Heart right ventricle (tissue), 16 donors: ENCODE results near the gene HDAC10. TPM values are rescaled to one million over a fixed set of nuclear protein-coding genes. Genes with fewer than 3 reads are reported as not detected.

Experiments
- ATAC-seq, 8 donors: fragments of 200-7000 bp; cut with Tn5 transposase; one replicate each; pipeline ENCODE4 v1.9.1; 2020; ENCODE audit warnings: mild to moderate bottlenecking in 8 of 8, moderate library complexity in 8 of 8, moderate number of reproducible peaks in 1 of 8
- DNase-seq, 2 donors: peaks; one replicate each; pipeline ENCODE4 v3.0.0-alpha.2; 2020
- H3K27ac ChIP-seq, 10 donors: fragments of 200-600 bp; sonication (generic) in 2 of 10; one replicate each; pipeline versions ENCODE4 v1.5.0 to v1.8.0; 2020 to 2022; ENCODE audit warnings: mild to moderate bottlenecking in 3 of 10
- H3K27me3 ChIP-seq, 7 donors: fragments of 200-600 bp; one replicate each; pipeline ENCODE4 v1.8.0; 2021 to 2022; ENCODE audit warnings: mild to moderate bottlenecking in 2 of 7
- H3K36me3 ChIP-seq, 9 donors: fragments of 200-600 bp; sonication (generic) in 1 of 9; one replicate each; pipeline versions ENCODE4 v1.5.0 to v1.8.0; 2020 to 2022; ENCODE audit warnings: mild to moderate bottlenecking in 2 of 9
- H3K4me1 ChIP-seq, 9 donors: fragments of 200-600 bp; sonication (generic) in 1 of 9; one replicate each; pipeline versions ENCODE4 v1.5.0 to v1.8.0; 2020 to 2022; ENCODE audit warnings: mild to moderate bottlenecking in 4 of 9
- H3K4me3 ChIP-seq, 10 donors: fragments of 200-600 bp; sonication (generic) in 2 of 10; one replicate each; pipeline versions ENCODE4 v1.5.0 to v1.8.0; 2020 to 2022; ENCODE audit warnings: mild to moderate bottlenecking in 7 of 10, moderate library complexity in 2 of 10
- H3K9me3 ChIP-seq, 11 donors: fragments of 200-600 bp in 10 of 11; sonication (generic) in 2 of 11; one replicate each; pipeline versions ENCODE4 v1.5.0 to v1.8.0; 2013 to 2022; ENCODE audit warnings: mild to moderate bottlenecking in 2 of 11, control low read depth in 1 of 11, moderate library complexity in 1 of 11
- WGBS, 2 donors: extraction: QIAGEN DNeasy Blood & Tissue Kit; methylation state at CpG; one replicate each; pipeline ENCODE4 v1.1.7; 2013; ENCODE audit warnings: inconsistent platforms in 1 of 2; 5-methylcytosine and 5-hydroxymethylcytosine counted together
- intact Hi-C, 10 donors: fragments of 100-400 bp; cut with DNase I; formaldehyde crosslinking; loops; one replicate each; pipeline versions ENCODE4 v1.11.1 to v1.14.2; 2022
- polyA plus RNA-seq, 2 donors: library from polyadenylated mRNA; stranded (reverse); fragments of 200-250 nt; gene quantifications; one replicate each; pipeline ENCODE4 v1.2.3, GENCODE V29; 2013
- total RNA-seq, 10 donors: library from RNA; stranded (reverse); fragmentation: NEBNext Ultra II Directional in 3 of 10; extraction: Animal tissue kit (Norgen Biotek cat#: 25700) in 3 of 10; gene quantifications; one replicate each; pipeline versions ENCODE4 v1.2.1 to v1.2.4, GENCODE V29; 2021 to 2023
- TF ChIP-seq, protein P1 (sequence below), 9 donors: fragments of 200-600 bp; sonication (generic) in 2 of 9; IDR thresholded peaks; one replicate each; pipeline versions ENCODE4 v1.5.0 to v1.8.0; 2021 to 2022; ENCODE audit warnings: antibody characterized with exemption in 9 of 9, mild to moderate bottlenecking in 5 of 9, moderate library complexity in 1 of 9
- donor health status: Arrhythmogenic right ventricular cardiomyopathy.
- donor health status: ischemic (EF 13 %, LVEDD 7.1; RV severe dilation, severe dysfunction).
- donor health status: healthy with polysubstance abuse.
- donor health status: DM: no; HTN: yes; CAD: no.
- donor health status: DM: no; HTN: no; CAD: no.
- donor health status: ischemic (EF 25% LVEDD 6.9; RV normal size, moderate dysfunction).
- donor health status: ischemic (EF 25% LVEDD 5.7; RV mildly dilated, moderate dysfunction).
- donor health status: healthy.
- donor health status: DM: yes; HTN: yes; CAD: no.
- donor health status: Ischemic cardiomyopathy.
- donor health status: ischemic (EF 35%, LVEDD 5.7; RV mildly dilated, moderate dysfunction).
- donor health status: nonischemic (EF 11% LVEDD 7.7; RV severe dilation, severe dysfunction).
- donor health status: DM: yes; HTN: yes; CAD: no.
- donor health status: PGD.
- donor health status: ischemic (EF 29% LVEDD 5.4; RV normal size, mild dysfunction).
- donor health status: nonischemic (EF 23%, LVEDD 6.1; RV moderate dilation, normal function).

HDAC10 gene
- total and polyA plus RNA-seq, 12 donors, result 7.1 to 20.3 (median 10.3) TPM

DNA sequence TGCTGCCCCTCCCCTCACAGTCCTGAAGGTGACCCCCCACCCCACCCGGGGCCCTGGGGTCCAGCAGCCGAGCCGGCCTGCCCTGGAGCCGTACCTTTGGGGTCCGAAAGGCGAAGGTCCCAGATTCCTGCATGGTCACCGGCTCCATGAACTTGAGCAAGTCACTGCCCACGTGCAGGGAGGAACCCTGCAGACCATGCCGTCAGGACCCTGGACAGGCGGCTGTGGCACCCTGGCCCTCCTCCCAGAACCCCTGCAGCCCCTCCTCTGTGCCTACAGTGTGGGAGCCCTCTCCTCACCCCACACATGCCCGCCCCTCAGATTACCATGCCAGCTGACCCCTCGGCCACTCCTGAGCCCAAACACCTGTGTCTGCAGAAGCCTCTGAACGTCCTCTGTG, 33.4 kb upstream of the HDAC10 start:
- H3K4me1 ChIP-seq, result peaks cover 0 to 15% (median 0%) of the 10 kb centered on the region in 9 donors
- no peak overlapping the region for H3K27ac ChIP-seq
- TF ChIP-seq, protein P1, sequence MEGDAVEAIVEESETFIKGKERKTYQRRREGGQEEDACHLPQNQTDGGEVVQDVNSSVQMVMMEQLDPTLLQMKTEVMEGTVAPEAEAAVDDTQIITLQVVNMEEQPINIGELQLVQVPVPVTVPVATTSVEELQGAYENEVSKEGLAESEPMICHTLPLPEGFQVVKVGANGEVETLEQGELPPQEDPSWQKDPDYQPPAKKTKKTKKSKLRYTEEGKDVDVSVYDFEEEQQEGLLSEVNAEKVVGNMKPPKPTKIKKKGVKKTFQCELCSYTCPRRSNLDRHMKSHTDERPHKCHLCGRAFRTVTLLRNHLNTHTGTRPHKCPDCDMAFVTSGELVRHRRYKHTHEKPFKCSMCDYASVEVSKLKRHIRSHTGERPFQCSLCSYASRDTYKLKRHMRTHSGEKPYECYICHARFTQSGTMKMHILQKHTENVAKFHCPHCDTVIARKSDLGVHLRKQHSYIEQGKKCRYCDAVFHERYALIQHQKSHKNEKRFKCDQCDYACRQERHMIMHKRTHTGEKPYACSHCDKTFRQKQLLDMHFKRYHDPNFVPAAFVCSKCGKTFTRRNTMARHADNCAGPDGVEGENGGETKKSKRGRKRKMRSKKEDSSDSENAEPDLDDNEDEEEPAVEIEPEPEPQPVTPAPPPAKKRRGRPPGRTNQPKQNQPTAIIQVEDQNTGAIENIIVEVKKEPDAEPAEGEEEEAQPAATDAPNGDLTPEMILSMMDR (IDR thresholded peaks at IDR 0.05), result no peak
- DNase-seq, result no peak
- H3K27me3 ChIP-seq, result no peaks in the 10 kb centered on the region
- H3K4me3 ChIP-seq, result no peak overlapping the region
- ATAC-seq, result no peak
- 87 to 91% methylated on average over 13 of the region's 13 CpGs for WGBS, 2 donors
- peaks cover 7 to 95% (median 77%) of the 10 kb centered on the region in 9 donors for H3K36me3 ChIP-seq
- intact Hi-C loops, result no loop called here
- no peaks in the 10 kb centered on the region for H3K9me3 ChIP-seq

DNA sequence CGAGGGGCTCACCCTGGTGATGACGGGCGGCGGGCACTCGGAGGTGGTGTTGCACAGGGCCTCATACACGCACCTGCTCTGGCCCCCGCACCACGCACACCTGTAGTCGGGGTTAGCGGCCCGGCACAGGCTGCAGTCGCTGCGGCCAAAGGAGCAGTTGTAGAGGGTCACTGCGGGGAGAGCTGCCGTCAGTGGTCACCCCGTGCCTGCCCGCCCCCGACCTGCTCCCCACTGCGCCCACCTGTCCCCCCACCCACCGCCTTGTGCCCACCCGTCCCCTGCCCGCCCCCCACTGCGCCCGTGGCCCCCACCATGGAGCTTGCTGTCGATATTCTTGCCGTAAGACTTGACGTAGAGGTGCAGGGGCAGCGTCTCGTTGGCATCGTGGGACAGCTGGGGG, 32.8 kb upstream of the HDAC10 start:
- Histone ChIP-seq H3K27me3 (no peaks in the 10 kb centered on the region), H3K4me3 (no peak overlapping the region), H3K9me3 (no peaks in the 10 kb centered on the region), H3K36me3 (peaks cover 7 to 95% (median 77%) of the 10 kb centered on the region in 9 donors), H3K4me1 (peaks cover 0 to 15% (median 0%) of the 10 kb centered on the region in 9 donors), H3K27ac (no peak overlapping the region)
- TF ChIP-seq, protein P1 (IDR thresholded peaks at IDR 0.05), result no peak
- intact Hi-C loops, result no loop called here
- no peak for DNase-seq
- no peak for ATAC-seq
- WGBS, 2 donors, result 94 to 95% methylated on average over 30 of the region's 30 CpGs

DNA sequence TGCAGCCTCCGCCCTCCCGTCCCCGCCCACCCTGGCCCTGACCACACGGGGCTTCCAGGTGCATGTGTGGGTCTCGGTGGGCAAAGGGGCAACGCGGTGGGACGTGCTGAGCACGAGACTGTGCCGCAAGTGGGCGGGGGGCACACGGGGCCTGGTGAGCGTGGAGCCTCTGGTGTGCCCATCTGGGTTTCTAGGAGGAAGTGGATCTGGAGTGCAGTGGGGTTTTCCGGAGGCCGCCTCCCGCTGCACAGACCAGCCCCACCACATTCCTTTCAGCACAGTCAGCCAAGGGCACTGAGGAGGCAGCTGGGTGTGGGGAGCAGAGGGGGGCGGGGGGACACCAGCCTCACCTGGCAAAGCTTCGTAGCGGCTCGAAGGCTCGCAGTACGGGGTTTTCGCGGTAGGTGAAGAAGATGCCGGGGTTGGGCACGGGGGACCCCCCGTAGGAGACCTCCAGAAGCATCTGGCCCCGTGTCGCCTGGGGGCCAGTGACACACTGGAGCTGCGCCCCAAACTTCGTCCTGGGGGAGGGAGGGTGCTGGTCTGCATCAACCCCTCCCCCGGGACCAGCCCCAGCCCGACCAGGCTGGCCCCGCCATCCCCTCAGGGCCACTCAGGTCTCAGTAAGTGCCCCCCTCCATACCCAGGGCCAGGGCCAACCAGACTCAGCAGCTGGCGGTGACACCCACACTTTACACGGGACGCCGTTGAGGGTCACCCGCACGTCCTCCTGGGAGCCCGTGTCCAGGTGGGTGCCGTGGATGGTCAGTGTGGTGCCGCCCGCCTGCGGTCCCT, 31.5 kb upstream of the HDAC10 start:
- 78 to 85% methylated on average over 43 to 45 of the region's 45 CpGs for WGBS, 2 donors
- Histone ChIP-seq H3K4me3 (no peak overlapping the region), H3K27me3 (no peaks in the 10 kb centered on the region), H3K36me3 (peaks cover 7 to 95% (median 73%) of the 10 kb centered on the region in 9 donors), H3K4me1 (peaks cover 0 to 15% (median 0%) of the 10 kb centered on the region in 9 donors), H3K9me3 (no peaks in the 10 kb centered on the region), H3K27ac (peak overlapping the region in 2 of 10 donors; percentile 39 to 41)
- intact Hi-C loops, result no loop called here
- TF ChIP-seq, protein P1 (IDR thresholded peaks at IDR 0.05), result no peak
- ATAC-seq (peak in 7 of 8 donors; percentile 1 to 55 (median 35)), DNase-seq (no peak)

DNA sequence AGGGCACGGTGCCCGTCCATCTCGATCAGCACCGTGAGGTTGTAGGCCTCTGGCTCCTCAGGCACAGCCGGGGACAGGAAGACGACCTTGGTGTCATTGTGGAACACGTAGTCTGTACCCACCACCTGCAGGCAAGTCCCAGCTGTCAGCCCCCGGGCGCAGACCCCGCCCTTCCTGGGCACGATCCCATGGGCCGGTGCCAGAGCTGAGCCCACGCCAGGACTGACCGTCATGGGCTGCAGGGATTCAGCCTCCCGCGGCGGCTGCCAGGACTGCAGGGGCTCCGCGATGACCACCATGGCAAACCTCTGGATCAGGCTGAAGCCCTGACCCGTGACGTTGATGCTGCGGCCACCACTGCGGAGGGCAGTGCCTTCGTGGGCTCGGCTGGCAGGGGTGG, 30.9 kb upstream of the HDAC10 start:
- ATAC-seq, result peak; percentile 43 to 78 (median 56)
- 44 to 63% methylated on average over 25 of the region's 25 CpGs for WGBS, 2 donors
- peak overlapping the region in 3 of 10 donors; percentile 39 to 45 (median 41) for H3K27ac ChIP-seq
- peaks cover 0 to 15% (median 0%) of the 10 kb centered on the region in 9 donors for H3K4me1 ChIP-seq
- no peak overlapping the region for H3K4me3 ChIP-seq
- H3K36me3 ChIP-seq, result peaks cover 7 to 95% (median 73%) of the 10 kb centered on the region in 9 donors
- no peak for DNase-seq
- intact Hi-C loops, result no loop called here
- H3K27me3 ChIP-seq, result no peaks in the 10 kb centered on the region
- TF ChIP-seq, protein P1 (IDR thresholded peaks at IDR 0.05), result peak in 1 of 9 donors; percentile 21
- H3K9me3 ChIP-seq, result no peaks in the 10 kb centered on the region
